ENCODE data around the gene TVP23B.
"Not testable (repeated sequence)": the region's sequence is repeated elsewhere in the genome, so short reads cannot be mapped to it uniquely, and the experiment has no call there.

TVP23B gene

GRCh38 chr17:18794841-18795240, 13.9 kb downstream of the TVP23B start:
- not testable (repeated sequence) for DNase-seq

DNA sequence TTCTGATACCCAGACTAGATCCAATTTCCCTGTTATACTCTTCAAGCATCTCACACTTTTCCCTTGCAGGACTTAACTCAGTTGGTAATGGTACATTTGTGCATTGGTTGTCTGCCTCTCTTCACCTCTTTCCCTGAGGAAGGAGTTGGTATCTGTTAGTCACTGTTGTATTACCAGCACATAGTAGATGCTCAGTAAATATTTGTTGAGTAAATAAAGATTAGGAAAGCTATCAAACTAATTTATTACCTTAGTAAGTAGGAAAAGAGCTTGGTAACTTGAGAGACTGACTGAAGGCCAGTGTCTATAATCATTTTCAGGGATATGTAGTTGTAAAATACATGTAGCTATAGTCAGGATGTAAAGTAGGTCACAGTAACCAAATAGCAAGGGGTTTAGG, 15.9 kb downstream of the TVP23B start:
- not testable (repeated sequence) for DNase-seq

GRCh38 chr17:18803458-18804245, 22.7 kb downstream of the TVP23B start:
- not testable (repeated sequence) for DNase-seq

DNA sequence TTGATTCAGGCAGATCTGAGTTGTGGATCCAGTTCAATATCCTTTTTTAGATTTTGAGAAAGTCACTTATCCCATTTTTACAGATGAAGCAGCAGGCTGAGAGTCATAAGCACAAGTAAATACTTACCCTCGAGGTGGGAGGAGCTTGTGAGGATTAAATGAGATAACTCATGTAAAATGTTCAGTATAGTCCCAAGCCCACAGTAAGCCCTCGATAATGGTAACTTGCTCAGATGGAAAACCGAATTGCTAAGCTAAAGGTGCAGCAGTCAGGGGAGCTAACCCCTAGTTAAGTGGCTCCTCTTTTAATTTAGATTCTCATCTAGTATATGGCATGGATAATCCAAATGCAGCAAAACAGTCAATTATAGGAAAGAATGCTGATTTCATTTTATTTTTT, 34.9 kb downstream of the TVP23B start:
- not testable (repeated sequence) for DNase-seq

- DNase-seq: peak; percentile 48 to 78
Observed at GRCh38 chr17:18816489-18817371, 35.7 kb downstream of the TVP23B start.

DNA sequence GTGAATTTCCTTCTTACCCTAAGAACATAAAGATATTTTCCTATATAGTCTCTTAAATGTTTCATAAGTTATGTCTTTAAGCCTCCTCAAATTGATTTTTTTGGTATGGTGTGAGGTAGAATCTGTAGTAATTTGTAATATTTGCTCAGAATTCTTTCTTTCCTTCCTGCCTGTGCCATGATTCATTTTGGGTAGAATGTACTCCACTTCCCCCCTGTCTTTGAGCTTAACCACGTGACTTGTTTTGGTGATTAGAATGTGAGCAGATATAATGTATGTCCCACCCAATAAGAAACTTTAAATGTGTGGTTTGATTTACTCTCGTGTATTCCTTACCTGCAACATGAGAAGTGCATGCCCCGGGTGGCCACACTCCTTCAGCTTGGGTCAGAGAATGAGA, 40.4 kb downstream of the TVP23B start:
- DNase-seq: not testable (repeated sequence)

GRCh38 chr17:18827613-18828012, 46.6 kb downstream of the TVP23B start:
- not testable (repeated sequence) for DNase-seq

GRCh38 chr17:18848501-18848900, 67.5 kb downstream of the TVP23B start:
- no peak for DNase-seq

DNA sequence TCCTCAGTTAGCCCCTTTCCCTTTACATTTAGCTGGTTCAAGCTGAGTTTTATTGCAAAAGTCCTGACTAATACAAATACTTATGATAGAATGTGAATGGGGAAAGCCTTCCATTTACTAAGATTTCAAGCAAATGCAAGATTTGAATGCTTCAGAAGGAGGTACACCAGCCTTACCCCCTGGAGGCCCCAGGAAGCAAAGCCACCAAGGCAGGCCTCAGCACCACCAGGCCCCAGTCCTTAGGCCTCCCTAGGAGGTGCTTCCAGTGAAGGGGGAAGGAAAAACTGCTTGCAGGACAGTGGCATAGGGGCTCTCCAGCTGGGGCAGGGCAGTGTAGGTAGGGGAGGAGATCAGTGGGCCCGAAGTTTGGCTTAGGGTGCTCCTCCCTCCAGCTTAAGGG, 69.7 kb downstream of the TVP23B start:
- DNase-seq: no peak

- no peak for DNase-seq
Observed at GRCh38 chr17:18851201-18851600, 70.2 kb downstream of the TVP23B start.

DNA sequence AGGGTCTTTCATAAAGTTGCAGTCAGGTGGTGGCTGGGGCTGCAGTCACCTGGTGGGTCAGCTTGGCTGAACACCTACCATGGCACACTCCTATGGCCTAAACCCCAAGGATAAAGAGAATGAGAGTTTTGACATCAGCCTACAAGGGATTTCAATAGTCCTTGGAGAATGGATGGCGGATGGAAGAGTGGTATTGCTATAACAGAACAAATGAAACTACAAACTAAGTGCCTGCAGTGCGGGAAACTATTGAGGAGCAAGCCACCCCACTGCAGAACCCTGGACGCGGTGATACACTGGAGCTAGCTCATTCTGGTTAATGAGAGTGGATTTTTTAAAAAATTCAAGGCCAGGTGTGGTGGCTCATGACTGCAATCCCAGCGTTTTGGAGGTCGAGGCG, 74.0 kb downstream of the TVP23B start:
- DNase-seq: no peak

GRCh38 chr17:18855831-18856569, 75.0 kb downstream of the TVP23B start:
- peak; percentile 89 to 91 for DNase-seq

Data from CD4-positive, alpha-beta T cell treated with Interleukin-4 for 1 hour (primary cell).